GM23248 (cell line): ENCODE data around the gene LACTBL1.

Source experiments
- EZH2 ChIP-seq: fragments of 200-600 bp; sonication (generic); IDR thresholded peaks from 2 replicates; pipeline ENCODE4 v1.6.1; 2018; ENCODE audit warnings: antibody characterized with exemption, mild to moderate bottlenecking; ENCODE audit not compliant: insufficient read depth, poor library complexity, severe bottlenecking
- EZH2phosphoT487 ChIP-seq: fragments of 200-600 bp; sonication (generic); IDR thresholded peaks from 2 replicates; pipeline ENCODE4 v1.6.1; 2018; ENCODE audit warnings: antibody characterized with exemption, moderate library complexity, mild to moderate bottlenecking, low read depth; ENCODE audit not compliant: insufficient read depth

DNA sequence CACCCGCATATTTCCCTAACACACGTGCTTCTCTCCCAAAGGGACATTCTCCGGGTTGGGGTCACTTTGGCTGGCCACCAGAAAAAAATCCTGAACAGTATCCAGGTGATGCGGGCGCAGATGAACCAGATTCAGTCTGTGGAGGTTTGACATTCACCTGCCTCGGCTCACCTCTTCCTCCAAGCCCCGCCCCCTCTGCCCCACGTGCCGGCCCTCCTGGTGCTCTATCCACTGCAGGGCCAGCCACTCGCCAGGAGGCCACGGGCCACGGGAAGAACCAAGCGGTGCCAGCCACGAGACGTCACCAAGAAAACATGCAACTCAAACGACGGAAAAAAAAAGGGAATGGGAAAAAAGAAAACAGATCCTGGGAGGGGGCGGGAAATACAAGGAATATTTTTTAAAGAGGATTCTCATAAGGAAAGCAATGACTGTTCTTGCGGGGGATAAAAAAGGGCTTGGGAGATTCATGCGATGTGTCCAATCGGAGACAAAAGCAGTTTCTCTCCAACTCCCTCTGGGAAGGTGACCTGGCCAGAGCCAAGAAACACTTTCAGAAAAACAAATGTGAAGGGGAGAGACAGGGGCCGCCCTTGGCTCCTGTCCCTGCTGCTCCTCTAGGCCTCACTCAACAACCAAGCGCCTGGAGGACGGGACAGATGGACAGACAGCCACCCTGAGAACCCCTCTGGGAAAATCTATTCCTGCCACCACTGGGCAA lies 59.1 kb downstream of the LACTBL1 start:
- TF ChIP-seq EZH2 = no peak
- no peak for TF ChIP-seq EZH2phosphoT487
